B cell (primary cell): ENCODE results near the gene COL25A1. TPM values are rescaled to one million over a fixed set of nuclear protein-coding genes. Genes with fewer than 3 reads are reported as not detected.

ENCODE experiments used
- ATAC-seq: fragments of 200-7000 bp; cut with Tn5 transposase; one replicate; pipeline ENCODE4 v1.10.0; 2021; ENCODE audit warnings: low read depth, mild to moderate bottlenecking, moderate number of reproducible peaks, moderate library complexity
- CTCF ChIA-PET: fragments of 350-600 bp; sonication (Branson Sonifier 250); formaldehyde crosslinking; loops from one replicate; lab custom pipeline; 2021; ENCODE audit warnings: antibody characterized with exemption, inconsistent platforms; lab: Charles Lee
- POLR2A ChIA-PET: fragments of 350-600 bp; sonication (Branson Sonifier 250); formaldehyde crosslinking; loops from one replicate; lab custom pipeline; 2021; ENCODE audit warnings: antibody characterized with exemption; lab: Charles Lee
- DNase-seq: peaks from one replicate; pipeline ENCODE4 v3.0.0; 2013
- H2AFZ ChIP-seq: 2 replicates; pipeline ENCODE4 v1.6.1; 2012; ENCODE audit warnings: mild to moderate bottlenecking, low read depth, low read length; ENCODE audit not compliant: insufficient read depth, poor library complexity, severe bottlenecking
- H3K27ac ChIP-seq, 2 donors: 1 replicate in 1 of 2; 2 replicates in 1 of 2; pipeline ENCODE4 v1.5.1; 2012 to 2013; ENCODE audit warnings: low read length in 2 of 2, mild to moderate bottlenecking in 2 of 2, moderate library complexity in 1 of 2
- H3K27me3 ChIP-seq, 4 experiments: fragments of 200-600 bp in 1 of 4; sonication (generic) in 1 of 4; replicated peaks in 1 of 4; 1 replicate in 2 of 4; 2 replicates in 2 of 4; pipeline versions ENCODE4 v1.6.1 to v1.7.0; 2013 to 2016; ENCODE audit warnings: low read length in 3 of 4, mild to moderate bottlenecking in 2 of 4, mixed read lengths in 1 of 4, moderate library complexity in 1 of 4; ENCODE audit not compliant: insufficient read depth in 4 of 4, control insufficient read depth in 3 of 4; ENCODE audit errors: control extremely low read depth in 1 of 4
- H3K36me3 ChIP-seq, 2 experiments: replicated peaks in 1 of 2; 1 replicate in 1 of 2; 2 replicates in 1 of 2; pipeline versions ENCODE4 v1.6.1 to v1.7.1; 2013; ENCODE audit warnings: low read length in 1 of 2; ENCODE audit not compliant: insufficient read depth in 2 of 2, control insufficient read depth in 1 of 2; ENCODE audit errors: control extremely low read depth in 1 of 2, extremely low read depth in 1 of 2
- H3K4me1 ChIP-seq, 2 donors: fragments of 200-600 bp in 1 of 2; sonication (generic) in 1 of 2; 1 replicate in 1 of 2; 2 replicates in 1 of 2; pipeline versions ENCODE4 v1.5.1 to v1.6.1; 2013 to 2017; ENCODE audit warnings: low read length in 2 of 2; ENCODE audit not compliant: control insufficient read depth in 2 of 2, insufficient read depth in 2 of 2
- H3K4me2 ChIP-seq: replicated peaks from 2 replicates; pipeline ENCODE3; 2012; ENCODE audit warnings: mild to moderate bottlenecking, low read depth, low read length; ENCODE audit not compliant: poor library complexity, severe bottlenecking
- H3K4me3 ChIP-seq, 5 experiments: fragments of 200-600 bp in 1 of 5; sonication (generic) in 1 of 5; 1 replicate in 3 of 5; 2 replicates in 2 of 5; pipeline versions ENCODE4 v1.5.1 to v1.7.0; 2011 to 2016; ENCODE audit warnings: low read length in 4 of 5, mild to moderate bottlenecking in 4 of 5, low read depth in 2 of 5, control low read depth in 1 of 5, moderate library complexity in 1 of 5; ENCODE audit not compliant: insufficient read depth in 1 of 5; ENCODE audit errors: control extremely low read depth in 1 of 5, extremely low read depth in 1 of 5
- H3K79me2 ChIP-seq: fragments of 200-600 bp; sonication (generic); one replicate; pipeline ENCODE4 v1.6.0; 2016; ENCODE audit warnings: low read length; ENCODE audit not compliant: control insufficient read depth, insufficient read depth
- H3K9ac ChIP-seq: fragments of 200-600 bp; sonication (generic); 2 replicates; pipeline ENCODE4 v1.6.1; 2017; ENCODE audit warnings: mild to moderate bottlenecking, low read length, moderate library complexity
- H3K9me3 ChIP-seq, 3 donors: one replicate each; pipeline versions ENCODE4 v1.6.1 to v1.7.1; 2013; ENCODE audit warnings: low read length in 2 of 3; ENCODE audit not compliant: control insufficient read depth in 2 of 3, insufficient read depth in 1 of 3; ENCODE audit errors: control extremely low read depth in 1 of 3
- H4K20me1 ChIP-seq: 2 replicates; pipeline ENCODE4 v1.6.0; 2012; ENCODE audit warnings: mild to moderate bottlenecking, low read length; ENCODE audit not compliant: insufficient read depth, control insufficient read depth, poor library complexity, severe bottlenecking
- H3K27ac Mint-ChIP-seq: one replicate; pipeline ENCODE4 v1.8.0; 2021; ENCODE audit warnings: mixed read lengths
- H3K27me3 Mint-ChIP-seq: one replicate; pipeline ENCODE4 v1.8.0; 2021; ENCODE audit warnings: mixed read lengths
- H3K4me1 Mint-ChIP-seq: one replicate; pipeline ENCODE4 v1.8.0; 2021; ENCODE audit warnings: mixed read lengths
- H3K4me3 Mint-ChIP-seq: one replicate; pipeline ENCODE4 v1.8.0; 2021; ENCODE audit warnings: mixed read lengths
- H3K9me3 Mint-ChIP-seq: one replicate; pipeline ENCODE4 v1.8.0; 2022; ENCODE audit warnings: mixed read lengths; ENCODE audit not compliant: insufficient read depth
- EZH2 ChIP-seq: IDR thresholded peaks from 2 replicates; pipeline ENCODE4 v1.6.1; 2012; ENCODE audit warnings: borderline replicate concordance, low read depth, mild to moderate bottlenecking, moderate library complexity, low read length; ENCODE audit not compliant: insufficient read depth, poor library complexity, severe bottlenecking
- WGBS: methylation state at CpG from one replicate; pipeline ENCODE4 v1.1.5; 2013; ENCODE audit warnings: missing lambda C conversion rate; ENCODE audit not compliant: insufficient coverage; 5-methylcytosine and 5-hydroxymethylcytosine counted together
- intact Hi-C: fragments of 100-400 bp; cut with micrococcal nuclease; formaldehyde crosslinking; loops from one replicate; pipeline ENCODE4 v1.10.0; 2022
- polyA plus RNA-seq: library from polyadenylated mRNA; depleted of rRNA; stranded (reverse); fragments of >200 nt; gene quantifications from 2 replicates; pipeline ENCODE4 v1.2.3, GENCODE V29; 2012
- total RNA-seq, 2 donors: library from RNA; stranded (reverse); fragments of 120-200 nt in 1 of 2; gene quantifications; 1 replicate in 1 of 2; 2 replicates in 1 of 2; pipeline versions ENCODE4 v1.2.3 to v1.2.4, GENCODE V29; 2013 to 2022
- TF ChIP-seq, protein P1 (sequence below): fragments of 200-600 bp; IDR thresholded peaks from one replicate; pipeline ENCODE4 v1.8.0; 2022; ENCODE audit warnings: antibody characterized with exemption, mild to moderate bottlenecking

Gene COL25A1
- total and polyA plus RNA-seq, 2 donors (not counting 1 experiment from before 2014, with no cell fraction given), result not detected

DNA sequence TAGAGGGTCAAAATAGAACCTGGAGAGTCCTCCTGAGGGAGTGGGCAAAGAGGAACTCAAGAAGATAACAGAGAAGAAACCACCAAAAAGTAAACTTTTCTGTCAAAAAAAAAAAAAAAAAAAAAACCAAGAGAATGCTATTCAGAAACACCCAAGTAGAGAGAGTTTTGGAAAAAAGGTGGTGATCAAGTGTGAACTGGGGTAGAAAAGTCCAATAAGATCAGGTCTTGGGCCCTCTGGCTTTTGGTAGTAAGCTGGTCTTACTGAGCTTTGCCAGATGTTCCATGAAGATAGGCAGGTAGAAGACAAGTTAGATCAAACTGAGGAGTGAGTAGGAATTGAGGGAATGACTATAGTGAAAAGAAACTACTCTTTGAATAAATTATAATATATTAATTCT lies 167.5 kb downstream of the COL25A1 start:
- Histone ChIP-seq H4K20me1 (no peaks in the 10 kb centered on the region), H3K27me3 (no peaks in the 10 kb centered on the region), H2AFZ (no peak overlapping the region), H3K9me3 (peaks cover 0 to 3% (median 0%) of the 10 kb centered on the region in 3 donors), H3K4me1 (no peaks in the 10 kb centered on the region), H3K27ac (no peak overlapping the region), H3K79me2 (no peaks in the 10 kb centered on the region), H3K36me3 (no peaks in the 10 kb centered on the region), H3K9ac (no peak overlapping the region), H3K4me2 (no peak overlapping the region), H3K4me3 (no peak overlapping the region)
- no peak for ATAC-seq
- TF ChIP-seq, protein P1, sequence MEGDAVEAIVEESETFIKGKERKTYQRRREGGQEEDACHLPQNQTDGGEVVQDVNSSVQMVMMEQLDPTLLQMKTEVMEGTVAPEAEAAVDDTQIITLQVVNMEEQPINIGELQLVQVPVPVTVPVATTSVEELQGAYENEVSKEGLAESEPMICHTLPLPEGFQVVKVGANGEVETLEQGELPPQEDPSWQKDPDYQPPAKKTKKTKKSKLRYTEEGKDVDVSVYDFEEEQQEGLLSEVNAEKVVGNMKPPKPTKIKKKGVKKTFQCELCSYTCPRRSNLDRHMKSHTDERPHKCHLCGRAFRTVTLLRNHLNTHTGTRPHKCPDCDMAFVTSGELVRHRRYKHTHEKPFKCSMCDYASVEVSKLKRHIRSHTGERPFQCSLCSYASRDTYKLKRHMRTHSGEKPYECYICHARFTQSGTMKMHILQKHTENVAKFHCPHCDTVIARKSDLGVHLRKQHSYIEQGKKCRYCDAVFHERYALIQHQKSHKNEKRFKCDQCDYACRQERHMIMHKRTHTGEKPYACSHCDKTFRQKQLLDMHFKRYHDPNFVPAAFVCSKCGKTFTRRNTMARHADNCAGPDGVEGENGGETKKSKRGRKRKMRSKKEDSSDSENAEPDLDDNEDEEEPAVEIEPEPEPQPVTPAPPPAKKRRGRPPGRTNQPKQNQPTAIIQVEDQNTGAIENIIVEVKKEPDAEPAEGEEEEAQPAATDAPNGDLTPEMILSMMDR, result no peak
- TF ChIP-seq EZH2, result no peak
- ChIA-PET CTCF (no interaction called here), POLR2A (no interaction called here)
- DNase-seq, result no peak
- Mint-ChIP-seq H3K4me3 (no peak overlapping the region), H3K9me3 (peaks cover 3% of the 10 kb centered on the region), H3K27me3 (no peaks in the 10 kb centered on the region), H3K27ac (no peak overlapping the region), H3K4me1 (no peaks in the 10 kb centered on the region)
- intact Hi-C loops, result no loop called here

DNA sequence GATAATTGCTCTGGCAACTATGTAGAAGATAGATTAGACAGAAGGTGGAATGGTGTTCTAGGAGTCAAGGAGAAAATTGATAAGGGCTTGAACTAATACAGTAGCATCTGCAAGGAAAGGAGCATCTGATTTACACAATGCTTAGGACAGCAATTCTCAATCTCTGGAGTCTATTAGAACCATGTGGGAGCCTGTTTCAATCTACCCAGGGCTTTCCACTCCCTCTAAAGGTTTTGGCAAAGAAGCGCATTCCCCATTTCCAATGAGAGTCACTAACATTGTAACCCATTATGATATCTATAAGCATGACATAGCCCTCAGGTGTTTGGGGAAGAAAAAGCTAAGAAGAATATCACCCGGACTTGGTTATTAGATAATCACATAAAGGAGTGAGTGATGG lies 168.2 kb downstream of the COL25A1 start:
- WGBS, result 80% methylated on average over 1 of the region's 2 CpGs
- H3K79me2 ChIP-seq, result no peaks in the 10 kb centered on the region
- CTCF ChIA-PET, result no interaction called here
- no peak overlapping the region for H3K4me3 ChIP-seq
- POLR2A ChIA-PET, result no interaction called here
- H3K27ac ChIP-seq, result no peak overlapping the region
- H3K4me3 Mint-ChIP-seq, result no peak overlapping the region
- no peaks in the 10 kb centered on the region for H3K27me3 Mint-ChIP-seq
- H3K9ac ChIP-seq, result no peak overlapping the region
- no peaks in the 10 kb centered on the region for H3K4me1 ChIP-seq
- no peak overlapping the region for H2AFZ ChIP-seq
- intact Hi-C loops, result no loop called here
- no peak overlapping the region for H3K27ac Mint-ChIP-seq
- H3K9me3 ChIP-seq, result peaks cover 0 to 3% (median 0%) of the 10 kb centered on the region in 3 donors
- peaks cover 3% of the 10 kb centered on the region for H3K9me3 Mint-ChIP-seq
- H3K4me1 Mint-ChIP-seq, result no peaks in the 10 kb centered on the region
- H3K4me2 ChIP-seq, result no peak overlapping the region
- DNase-seq (no peak), ATAC-seq (no peak)
- H3K27me3 ChIP-seq, result no peaks in the 10 kb centered on the region
- no peaks in the 10 kb centered on the region for H4K20me1 ChIP-seq
- no peak for TF ChIP-seq EZH2
- no peaks in the 10 kb centered on the region for H3K36me3 ChIP-seq
